Brain microvascular endothelial cell (primary cell): ENCODE results near the gene TAF4.

Source experiments
- DNase-seq: peaks from one replicate; pipeline ENCODE4 v3.0.0-alpha.2; 2020
- H3K27ac ChIP-seq: fragments of 250-450 bp; sonication (Bioruptor Pico); 2 replicates; pipeline ENCODE4 v1.5.1; 2020; ENCODE audit warnings: mild to moderate bottlenecking, moderate library complexity
- H3K27me3 ChIP-seq: fragments of 250-450 bp; sonication (Bioruptor Pico); replicated peaks from 2 replicates; pipeline ENCODE4 v1.5.1; 2020; ENCODE audit warnings: mild to moderate bottlenecking
- H3K36me3 ChIP-seq: fragments of 250-450 bp; sonication (Bioruptor Pico); replicated peaks from 2 replicates; pipeline ENCODE4 v1.5.1; 2020; ENCODE audit warnings: mild to moderate bottlenecking
- H3K4me3 ChIP-seq: 2 replicates; pipeline ENCODE4 v1.5.1; 2011; ENCODE audit warnings: low read depth, mild to moderate bottlenecking, control low read depth, low read length, moderate library complexity
- CTCF ChIP-seq: IDR thresholded peaks from 2 replicates; pipeline ENCODE4 v1.5.1; 2011; ENCODE audit warnings: low read depth, mild to moderate bottlenecking, moderate library complexity, low read length, control low read depth, inconsistent platforms; ENCODE audit errors: missing control alignments
- in situ Hi-C: cut with HindIII; loops from 2 replicates; pipeline ENCODE4 v1.10.0; 2017; ENCODE audit warnings: low sequenced_read_pairs, low pct_ligation_motif_present

The TAF4 gene

GRCh38 chr20:62045118-62045517, 20.6 kb downstream of the TAF4 start:
- no peak for DNase-seq
- H3K4me3 ChIP-seq: no peak overlapping the region
- no peak for TF ChIP-seq CTCF
- no peak overlapping the region for H3K27ac ChIP-seq
- H3K36me3 ChIP-seq: no peaks in the 10 kb centered on the region
- H3K27me3 ChIP-seq: no peaks in the 10 kb centered on the region
- in situ Hi-C loops: no loop called here

- DNase-seq: no peak
- Histone ChIP-seq H3K27ac (no peak overlapping the region), H3K36me3 (no peaks in the 10 kb centered on the region), H3K4me3 (no peak overlapping the region), H3K27me3 (no peaks in the 10 kb centered on the region)
- no peak for TF ChIP-seq CTCF
- in situ Hi-C loops: no loop called here
These were observed 21.1 kb downstream of the TAF4 start for GRCh38 chr20:62044631-62045030.

- DNase-seq: no peak
- no peaks in the 10 kb centered on the region for H3K27me3 ChIP-seq
- no peak overlapping the region for H3K4me3 ChIP-seq
- no peaks in the 10 kb centered on the region for H3K36me3 ChIP-seq
- in situ Hi-C loops: no loop called here
- no peak overlapping the region for H3K27ac ChIP-seq
- TF ChIP-seq CTCF: no peak
These were observed 22.4 kb downstream of the TAF4 start for GRCh38 chr20:62043131-62043914.

- Histone ChIP-seq H3K36me3 (no peaks in the 10 kb centered on the region), H3K27me3 (no peaks in the 10 kb centered on the region), H3K4me3 (no peak overlapping the region), H3K27ac (no peak overlapping the region)
- TF ChIP-seq CTCF: no peak
- no peak for DNase-seq
- in situ Hi-C loops: no loop called here
These were observed 23.5 kb downstream of the TAF4 start for GRCh38 chr20:62042025-62042820.

- Histone ChIP-seq H3K27ac (no peak overlapping the region), H3K4me3 (no peak overlapping the region), H3K36me3 (no peaks in the 10 kb centered on the region), H3K27me3 (no peaks in the 10 kb centered on the region)
- TF ChIP-seq CTCF: no peak
- DNase-seq: no peak
- in situ Hi-C loops: no loop called here
These were observed 24.7 kb downstream of the TAF4 start for GRCh38 chr20:62040933-62041332.
